Esophagus muscularis mucosa (tissue), 4 donors: Measurements from ENCODE around the gene CSK. TPM values are rescaled to one million over a fixed set of nuclear protein-coding genes. Genes with fewer than 3 reads are reported as not detected.

Experiments used
- DNase-seq: peaks from one replicate; pipeline ENCODE4 v3.0.0-alpha.2; 2017; ENCODE audit errors: extremely low spot score
- H3K27ac ChIP-seq, 4 donors: fragments of 200-600 bp; sonication (generic); replicated peaks in 1 of 4; 1 replicate in 3 of 4; 2 replicates in 1 of 4; pipeline ENCODE4 v1.5.1; 2016 to 2019; ENCODE audit warnings: mild to moderate bottlenecking in 1 of 4
- H3K27me3 ChIP-seq, 4 donors: fragments of 200-600 bp; sonication (generic); one replicate each; pipeline versions ENCODE4 v1.5.1 to v1.6.0; 2016 to 2019
- H3K36me3 ChIP-seq, 4 donors: fragments of 200-600 bp; sonication (generic); one replicate each; pipeline ENCODE4 v1.5.1; 2016 to 2019
- H3K4me1 ChIP-seq, 4 donors: fragments of 200-600 bp; sonication (generic); one replicate each; pipeline ENCODE4 v1.5.1; 2016 to 2019
- H3K4me3 ChIP-seq, 4 donors: fragments of 200-600 bp; sonication (generic); 1 replicate in 2 of 4; 2 replicates in 2 of 4; pipeline ENCODE4 v1.5.1; 2016 to 2019; ENCODE audit warnings: mild to moderate bottlenecking in 4 of 4, moderate library complexity in 1 of 4
- H3K9me3 ChIP-seq, 4 donors: fragments of 200-600 bp; sonication (generic); 1 replicate in 3 of 4; 2 replicates in 1 of 4; pipeline ENCODE4 v1.5.1; 2016 to 2019
- EP300 ChIP-seq: sonication (generic); formaldehyde crosslinking; IDR thresholded peaks from one replicate; pipeline ENCODE4 v1.6.1; 2017; ENCODE audit warnings: antibody characterized with exemption
- POLR2A ChIP-seq: fragments of 450-650 bp; IDR thresholded peaks from one replicate; pipeline ENCODE4 v1.6.1; 2017; ENCODE audit warnings: antibody characterized with exemption, moderate library complexity, mild to moderate bottlenecking, low read depth
- POLR2AphosphoS5 ChIP-seq, 2 donors: sonication (generic); formaldehyde crosslinking; IDR thresholded peaks; one replicate each; pipeline ENCODE4 v1.6.1; 2017; ENCODE audit warnings: antibody characterized with exemption in 2 of 2
- WGBS: methylation state at CpG from one replicate; pipeline ENCODE4 v1.1.5; 2018; 5-methylcytosine and 5-hydroxymethylcytosine counted together
- intact Hi-C: fragments of 100-400 bp; cut with DNase I; formaldehyde crosslinking; loops from one replicate; pipeline ENCODE4 v1.15.1; 2023
- total RNA-seq, 4 donors: library from RNA; depleted of rRNA; stranded (reverse); fragments of >200 nt; gene quantifications; one replicate each; pipeline versions ENCODE4 v1.1.0 to v1.2.1, GENCODE V29; 2016
- TF ChIP-seq, protein P1 (sequence below), 3 experiments: fragments of 200-600 bp in 2 of 3; fragments of 450-650 bp in 1 of 3; sonication (generic) in 2 of 3; IDR thresholded peaks; one replicate each; pipeline ENCODE4 v1.5.1; 2017 to 2019; ENCODE audit warnings: antibody characterized with exemption in 3 of 3, mild to moderate bottlenecking in 2 of 3, moderate library complexity in 1 of 3

Gene CSK
- total RNA-seq, 4 donors from 2014 or later = 14.0 to 28.7 (median 21.9) TPM

DNA sequence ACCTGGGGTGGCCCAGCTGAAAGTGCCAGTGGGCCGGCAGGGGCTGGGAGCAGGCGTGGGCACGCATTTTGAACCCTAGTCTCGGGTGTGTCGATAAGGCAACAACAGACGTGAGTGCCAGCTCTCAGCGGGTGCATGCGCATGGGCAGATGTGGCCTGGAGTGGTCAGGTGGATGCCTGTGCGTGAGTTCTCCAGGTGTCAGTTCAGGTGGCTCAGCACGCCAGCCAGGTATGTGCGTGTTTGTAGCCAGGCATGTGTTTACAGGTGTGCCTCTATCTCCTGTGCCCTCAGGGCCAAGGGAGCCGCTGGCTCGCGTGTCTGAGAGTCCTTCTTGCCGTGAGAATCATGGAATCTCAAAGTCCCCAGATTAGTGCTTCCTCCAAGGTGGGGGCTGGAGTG is 18.5 kb upstream of the CSK start:
- no peak overlapping the region for H3K27ac ChIP-seq
- H3K36me3 ChIP-seq = no peaks in the 10 kb centered on the region
- no peak overlapping the region for H3K4me3 ChIP-seq
- peaks cover 1 to 7% (median 2%) of the 10 kb centered on the region in 4 donors for H3K4me1 ChIP-seq
- intact Hi-C loops = no loop called here
- DNase-seq = no peak
- peaks cover 0 to 57% (median 0%) of the 10 kb centered on the region in 4 donors for H3K27me3 ChIP-seq
- H3K9me3 ChIP-seq = no peaks in the 10 kb centered on the region
- TF ChIP-seq POLR2AphosphoS5 (IDR thresholded peaks at IDR 0.05) (no peak), POLR2A (no peak), EP300 (no peak)
- TF ChIP-seq, protein P1, sequence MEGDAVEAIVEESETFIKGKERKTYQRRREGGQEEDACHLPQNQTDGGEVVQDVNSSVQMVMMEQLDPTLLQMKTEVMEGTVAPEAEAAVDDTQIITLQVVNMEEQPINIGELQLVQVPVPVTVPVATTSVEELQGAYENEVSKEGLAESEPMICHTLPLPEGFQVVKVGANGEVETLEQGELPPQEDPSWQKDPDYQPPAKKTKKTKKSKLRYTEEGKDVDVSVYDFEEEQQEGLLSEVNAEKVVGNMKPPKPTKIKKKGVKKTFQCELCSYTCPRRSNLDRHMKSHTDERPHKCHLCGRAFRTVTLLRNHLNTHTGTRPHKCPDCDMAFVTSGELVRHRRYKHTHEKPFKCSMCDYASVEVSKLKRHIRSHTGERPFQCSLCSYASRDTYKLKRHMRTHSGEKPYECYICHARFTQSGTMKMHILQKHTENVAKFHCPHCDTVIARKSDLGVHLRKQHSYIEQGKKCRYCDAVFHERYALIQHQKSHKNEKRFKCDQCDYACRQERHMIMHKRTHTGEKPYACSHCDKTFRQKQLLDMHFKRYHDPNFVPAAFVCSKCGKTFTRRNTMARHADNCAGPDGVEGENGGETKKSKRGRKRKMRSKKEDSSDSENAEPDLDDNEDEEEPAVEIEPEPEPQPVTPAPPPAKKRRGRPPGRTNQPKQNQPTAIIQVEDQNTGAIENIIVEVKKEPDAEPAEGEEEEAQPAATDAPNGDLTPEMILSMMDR (IDR thresholded peaks at IDR 0.05) = no peak
- 91% methylated on average over 11 of the region's 15 CpGs for WGBS

DNA sequence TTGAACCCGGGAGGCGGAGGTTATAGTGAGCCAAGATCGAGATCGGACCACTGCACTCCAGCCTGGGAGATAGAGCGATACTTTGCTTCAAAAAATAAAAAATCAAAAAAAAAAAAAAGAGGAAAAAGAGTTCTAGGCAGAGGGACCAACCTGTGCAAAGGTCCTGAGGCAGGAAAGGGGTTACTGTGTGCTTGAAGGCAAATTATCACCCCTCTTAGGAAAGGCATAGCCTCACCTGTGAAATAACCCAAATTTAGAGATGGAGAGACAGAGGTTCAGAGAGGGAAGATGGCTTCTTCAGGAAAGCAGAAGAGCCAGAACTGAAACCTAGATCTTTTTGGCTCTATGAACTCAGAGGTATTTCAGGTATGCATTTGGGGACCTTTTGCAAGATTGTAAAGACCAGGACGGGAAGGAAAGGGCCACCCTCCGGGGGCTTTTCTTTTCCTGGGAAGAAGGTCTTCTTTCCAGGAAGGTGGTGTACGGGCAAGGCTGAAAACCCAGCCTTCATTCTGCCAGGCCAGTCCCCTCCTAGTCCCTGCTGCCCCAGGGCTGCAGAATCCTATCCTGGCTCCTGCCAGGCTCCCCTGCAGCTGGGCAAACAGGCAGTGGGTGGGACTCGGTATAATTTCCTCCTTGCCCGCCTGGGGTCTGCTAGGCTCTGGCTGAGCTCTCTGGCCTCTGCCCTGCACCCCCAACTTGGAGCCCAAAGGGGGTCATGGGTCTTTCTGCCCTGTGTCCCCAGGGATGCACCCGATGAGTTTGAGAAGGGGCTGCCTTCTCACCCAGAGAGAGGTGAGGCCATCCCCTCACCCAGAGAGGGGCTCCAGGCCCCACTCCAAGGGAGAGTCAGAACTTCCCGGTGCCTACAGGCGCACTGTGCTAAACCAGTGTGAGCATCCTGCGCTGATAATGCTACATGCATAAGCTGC is 14.4 kb upstream of the CSK start:
- Histone ChIP-seq H3K4me3 (no peak overlapping the region), H3K36me3 (no peaks in the 10 kb centered on the region), H3K27ac (no peak overlapping the region), H3K4me1 (peaks cover 6 to 21% (median 13%) of the 10 kb centered on the region in 4 donors), H3K9me3 (no peaks in the 10 kb centered on the region), H3K27me3 (peaks cover 0 to 38% (median 0%) of the 10 kb centered on the region in 4 donors)
- WGBS = 75% methylated on average over 12 of the region's 14 CpGs
- no peak for DNase-seq
- TF ChIP-seq POLR2AphosphoS5 (IDR thresholded peaks at IDR 0.05) = no peak
- TF ChIP-seq, protein P1 (IDR thresholded peaks at IDR 0.05) = no peak
- no peak for TF ChIP-seq POLR2A
- intact Hi-C loops = loop anchor here (5.0 kb wide), 1 partner anchor 395 kb away; no protein-coding TSS in a partner anchor

DNA sequence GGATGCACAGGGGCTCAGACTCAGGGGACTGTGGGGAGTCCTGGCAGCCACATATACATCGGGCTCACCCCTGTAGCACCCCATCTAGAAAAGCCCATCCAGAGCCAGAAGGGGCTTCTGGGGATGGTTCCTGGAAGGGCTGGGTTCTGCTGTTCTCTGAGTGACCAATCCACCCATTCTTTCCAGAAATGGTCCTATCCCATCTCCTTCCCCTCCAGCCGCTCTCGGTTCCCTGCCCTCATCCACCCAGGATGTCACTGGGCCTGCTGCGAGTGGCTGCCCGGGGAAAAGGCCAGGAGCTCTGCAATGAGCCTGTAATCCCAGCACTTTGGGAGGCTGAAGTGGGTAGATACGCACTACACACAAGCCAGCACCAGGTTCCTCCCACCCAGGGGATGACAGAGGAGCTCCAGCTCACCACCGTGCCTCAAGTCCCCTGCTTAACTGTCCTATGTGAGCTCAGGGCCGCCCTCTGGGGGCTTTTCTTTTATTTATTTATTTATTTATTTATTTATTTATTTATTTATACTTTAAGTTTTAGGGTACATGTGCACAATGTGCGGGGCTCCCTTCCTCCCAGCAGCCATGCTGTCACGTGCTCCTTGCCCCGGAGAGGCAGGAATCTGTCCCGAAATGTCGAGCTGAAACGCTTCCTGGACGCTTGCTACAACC is 13.6 kb upstream of the CSK start:
- intact Hi-C loops = loop anchor here (5.0 kb wide), 1 partner anchor 396 kb away; no protein-coding TSS in a partner anchor
- no peaks in the 10 kb centered on the region for H3K9me3 ChIP-seq
- WGBS = 30% methylated on average over 14 of the region's 15 CpGs

DNA sequence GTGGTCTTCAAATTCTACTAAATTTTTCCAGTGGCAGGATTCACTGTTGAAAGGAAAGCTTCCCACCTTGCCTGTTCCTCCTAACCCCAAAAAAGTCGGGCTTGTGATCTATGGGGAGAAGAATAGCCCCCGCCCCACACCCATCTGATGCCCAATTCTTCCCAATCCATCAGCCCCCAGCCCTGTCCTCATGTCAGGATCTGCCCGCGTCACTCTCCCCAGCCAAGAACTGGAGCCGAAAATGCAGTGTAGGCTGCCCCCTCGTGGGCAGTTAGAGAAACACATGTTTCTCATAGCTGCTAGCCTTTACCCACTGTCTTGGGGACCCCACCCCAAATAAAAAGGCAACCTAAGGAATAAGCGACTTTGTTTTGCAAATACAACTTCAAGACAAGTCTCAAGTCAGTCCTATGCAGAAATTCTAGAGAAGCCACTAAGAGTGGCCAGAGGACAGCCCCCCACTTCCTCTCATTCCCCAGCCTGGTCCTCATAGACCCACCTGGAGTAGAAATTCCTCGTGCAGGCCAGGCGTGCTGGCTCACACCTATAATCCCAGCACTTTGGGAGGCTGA is 13.0 kb upstream of the CSK start:
- Histone ChIP-seq H3K4me3 (peak overlapping the region in 2 of 4 donors; percentile 1 to 2), H3K9me3 (no peaks in the 10 kb centered on the region), H3K27ac (no peak overlapping the region), H3K27me3 (peaks cover 0 to 24% (median 0%) of the 10 kb centered on the region in 4 donors), H3K36me3 (no peaks in the 10 kb centered on the region), H3K4me1 (peaks cover 3 to 21% (median 11%) of the 10 kb centered on the region in 4 donors)
- intact Hi-C loops = loop anchor here (5.0 kb wide), 1 partner anchor 397 kb away; no protein-coding TSS in a partner anchor
- no peak for DNase-seq
- 3% methylated on average over 9 of the region's 9 CpGs for WGBS
- TF ChIP-seq, protein P1 (IDR thresholded peaks at IDR 0.05) = peak; percentile 74 to 89 (median 85)
- TF ChIP-seq POLR2A = no peak
- TF ChIP-seq EP300 = no peak
- peak in 1 of 2 donors; percentile 21 for TF ChIP-seq POLR2AphosphoS5 (IDR thresholded peaks at IDR 0.05)

More for the DNA sequence above, 13.6 kb upstream of the CSK start:
- Histone ChIP-seq H3K4me1 (peaks cover 3 to 21% (median 11%) of the 10 kb centered on the region in 4 donors), H3K27ac (no peak overlapping the region), H3K4me3 (peak overlapping the region in 1 of 4 donors; percentile 1), H3K27me3 (peaks cover 0 to 30% (median 0%) of the 10 kb centered on the region in 4 donors), H3K36me3 (no peaks in the 10 kb centered on the region)
- no peak for DNase-seq
- TF ChIP-seq EP300 = no peak
